C4-2B (cell line): ENCODE results near the gene ANKLE2.

Source experiments
- ZFX ChIP-seq: fragments of 450-650 bp; IDR thresholded peaks from 2 replicates; pipeline ENCODE4 v1.6.1; 2017
- TF ChIP-seq, protein P1 (sequence below): fragments of 450-650 bp; conservative IDR thresholded peaks from 2 replicates; pipeline ENCODE4 v1.5.1; 2017; ENCODE audit warnings: mild to moderate bottlenecking

DNA sequence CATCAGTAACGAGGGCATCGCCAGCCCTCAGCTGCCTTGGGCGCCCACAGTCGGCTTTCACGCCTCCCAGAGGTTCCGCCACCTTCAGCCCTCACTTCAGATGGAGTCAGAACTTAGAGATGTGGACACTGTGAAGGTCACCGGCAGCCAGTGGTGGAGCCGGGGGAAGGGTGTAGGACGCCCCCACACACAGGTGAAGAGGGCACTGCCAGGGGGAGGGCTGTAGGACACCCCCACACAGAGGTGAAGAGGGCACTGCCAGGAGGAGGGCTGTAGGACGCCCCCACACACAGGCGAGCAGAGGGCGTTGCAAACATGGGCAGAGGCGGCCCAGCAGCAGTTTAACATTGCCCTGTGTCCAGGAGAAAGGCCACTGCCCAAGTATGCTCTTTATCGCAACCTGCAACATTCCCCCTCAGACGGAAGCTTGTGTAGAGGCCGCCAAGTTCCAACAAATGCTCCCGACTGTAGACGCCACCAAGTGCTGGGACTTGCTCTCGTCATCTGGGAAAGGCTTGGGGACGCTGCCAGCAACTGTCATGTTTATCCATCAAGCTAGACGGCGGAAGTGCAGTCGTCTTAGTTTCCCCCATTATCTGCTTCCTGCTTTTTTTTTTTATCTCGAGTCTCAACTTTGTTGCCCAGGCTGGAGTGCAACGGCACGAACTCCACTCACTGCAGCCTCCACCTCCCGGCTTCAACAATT, 4.9 kb upstream of the ANKLE2 start:
- TF ChIP-seq ZFX, result no peak
- TF ChIP-seq, protein P1, sequence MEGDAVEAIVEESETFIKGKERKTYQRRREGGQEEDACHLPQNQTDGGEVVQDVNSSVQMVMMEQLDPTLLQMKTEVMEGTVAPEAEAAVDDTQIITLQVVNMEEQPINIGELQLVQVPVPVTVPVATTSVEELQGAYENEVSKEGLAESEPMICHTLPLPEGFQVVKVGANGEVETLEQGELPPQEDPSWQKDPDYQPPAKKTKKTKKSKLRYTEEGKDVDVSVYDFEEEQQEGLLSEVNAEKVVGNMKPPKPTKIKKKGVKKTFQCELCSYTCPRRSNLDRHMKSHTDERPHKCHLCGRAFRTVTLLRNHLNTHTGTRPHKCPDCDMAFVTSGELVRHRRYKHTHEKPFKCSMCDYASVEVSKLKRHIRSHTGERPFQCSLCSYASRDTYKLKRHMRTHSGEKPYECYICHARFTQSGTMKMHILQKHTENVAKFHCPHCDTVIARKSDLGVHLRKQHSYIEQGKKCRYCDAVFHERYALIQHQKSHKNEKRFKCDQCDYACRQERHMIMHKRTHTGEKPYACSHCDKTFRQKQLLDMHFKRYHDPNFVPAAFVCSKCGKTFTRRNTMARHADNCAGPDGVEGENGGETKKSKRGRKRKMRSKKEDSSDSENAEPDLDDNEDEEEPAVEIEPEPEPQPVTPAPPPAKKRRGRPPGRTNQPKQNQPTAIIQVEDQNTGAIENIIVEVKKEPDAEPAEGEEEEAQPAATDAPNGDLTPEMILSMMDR, result no peak
